Measurements from ENCODE around the gene KCND2. TPM values are rescaled to one million over a fixed set of nuclear protein-coding genes. Genes with fewer than 3 reads are reported as not detected.

Gene KCND2
- total and polyA plus RNA-seq, 5 donors: 0.02 to 0.18 (median 0.11) TPM; not detected in 2

DNA sequence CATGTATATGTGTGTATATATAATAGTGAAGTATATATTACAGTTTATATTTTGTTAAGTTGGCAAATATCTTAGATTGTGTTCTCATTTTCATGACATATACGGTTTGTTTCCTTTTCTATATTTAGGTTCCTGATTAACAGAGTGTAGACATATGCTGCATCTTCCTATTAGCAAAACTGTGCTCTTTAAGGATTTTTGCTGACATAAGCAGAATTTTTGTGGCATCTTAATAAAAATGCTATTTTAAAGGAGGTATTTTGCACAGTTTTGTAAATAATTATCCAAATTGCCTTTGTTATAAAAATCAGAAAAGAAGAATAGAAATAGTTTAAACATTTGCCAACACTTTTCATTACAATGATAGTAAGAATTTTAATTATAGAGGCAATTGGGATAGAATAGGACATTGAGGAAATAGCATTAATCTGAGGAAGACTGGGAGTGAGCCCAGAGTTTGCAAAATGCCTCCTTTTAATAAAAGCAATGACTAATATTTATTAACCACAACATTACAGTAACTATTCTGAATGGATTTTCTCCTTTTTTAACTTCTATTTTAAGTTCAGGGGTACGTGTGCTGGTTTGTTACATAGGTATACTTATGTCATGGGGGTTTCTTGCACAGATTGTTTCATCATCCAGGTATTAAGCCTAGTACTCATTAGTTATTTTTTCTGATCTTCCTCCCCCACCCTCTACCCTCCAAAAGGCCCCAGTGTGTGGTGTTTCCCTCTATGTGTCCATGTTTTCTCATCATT is 38.2 kb downstream of the KCND2 start:
- Histone ChIP-seq H3K27me3 (ENCODE audit: control insufficient read depth, insufficient read depth) (no peaks in the 10 kb centered on the region), H3K4me3 (ENCODE audit: low read length) (no peak overlapping the region), H3K4me1 (ENCODE audit: control insufficient read depth, insufficient read depth, low read length) (no peaks in the 10 kb centered on the region), H3K27ac (ENCODE audit: low read length) (no peak overlapping the region), H3K9me3 (ENCODE audit: control insufficient read depth, low read length) (no peaks in the 10 kb centered on the region)
- ATAC-seq: no peak
- no peak for DNase-seq
- 44% methylated on average over 2 of the region's 2 CpGs for WGBS
- intact Hi-C loops (cut with DNase I): no loop called here

DNA sequence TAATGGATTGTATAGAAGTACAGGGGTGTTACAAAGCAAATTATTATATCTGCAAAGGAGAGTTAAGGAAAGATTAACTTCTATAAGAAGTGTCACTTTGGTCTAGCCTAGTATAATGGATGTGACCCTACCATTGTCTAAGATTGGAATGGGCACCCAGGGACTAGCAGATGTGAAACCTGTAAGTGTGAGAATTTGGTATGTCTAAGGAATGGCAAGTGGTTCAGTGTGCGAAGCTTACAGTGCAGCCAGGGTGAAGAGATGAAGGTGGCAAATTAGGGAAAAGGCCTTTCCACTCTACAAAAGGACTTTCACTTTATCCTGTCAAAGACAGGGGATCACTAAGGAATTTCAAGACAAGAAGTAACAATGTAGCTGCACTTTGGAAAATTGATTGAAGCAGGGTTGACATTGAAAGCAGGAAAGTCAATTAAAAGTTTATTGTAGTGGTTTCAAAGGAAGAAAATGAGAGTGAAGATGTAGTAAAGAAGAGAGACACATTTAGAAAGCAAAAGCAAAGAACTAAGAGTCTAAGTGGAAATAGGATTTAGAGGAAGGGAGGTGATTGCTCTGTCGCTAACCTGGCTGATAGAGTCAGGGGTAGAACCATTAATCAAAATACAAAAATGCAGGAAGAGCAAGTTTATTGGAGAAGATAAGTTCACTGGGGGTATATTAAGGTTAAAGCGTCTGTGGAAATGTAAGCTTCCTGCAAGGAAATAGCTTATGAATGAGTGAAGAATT is 47.4 kb downstream of the KCND2 start:
- Histone ChIP-seq H3K4me1 (ENCODE audit: control insufficient read depth, insufficient read depth, low read length) (no peaks in the 10 kb centered on the region), H3K27me3 (ENCODE audit: control insufficient read depth, insufficient read depth) (no peaks in the 10 kb centered on the region), H3K27ac (ENCODE audit: low read length) (no peak overlapping the region), H3K4me3 (ENCODE audit: low read length) (no peak overlapping the region), H3K9me3 (ENCODE audit: control insufficient read depth, low read length) (no peaks in the 10 kb centered on the region)
- ATAC-seq (no peak), DNase-seq (no peak)
- intact Hi-C loops (cut with DNase I): no loop called here
- 58% methylated on average over 3 of the region's 3 CpGs for WGBS

- Histone ChIP-seq H3K27ac (ENCODE audit: low read length) (no peak overlapping the region), H3K27me3 (ENCODE audit: control insufficient read depth, insufficient read depth) (no peaks in the 10 kb centered on the region), H3K4me1 (ENCODE audit: control insufficient read depth, insufficient read depth, low read length) (no peaks in the 10 kb centered on the region), H3K9me3 (ENCODE audit: control insufficient read depth, low read length) (no peaks in the 10 kb centered on the region), H3K4me3 (ENCODE audit: low read length) (no peak overlapping the region)
- DNase-seq: no peak
- intact Hi-C loops (cut with DNase I): no loop called here
- no peak for ATAC-seq
- 71% methylated on average over 1 of the region's 1 CpG for WGBS
Observed at GRCh38 chr7:120327054-120327453, 54.1 kb downstream of the KCND2 start.

DNA sequence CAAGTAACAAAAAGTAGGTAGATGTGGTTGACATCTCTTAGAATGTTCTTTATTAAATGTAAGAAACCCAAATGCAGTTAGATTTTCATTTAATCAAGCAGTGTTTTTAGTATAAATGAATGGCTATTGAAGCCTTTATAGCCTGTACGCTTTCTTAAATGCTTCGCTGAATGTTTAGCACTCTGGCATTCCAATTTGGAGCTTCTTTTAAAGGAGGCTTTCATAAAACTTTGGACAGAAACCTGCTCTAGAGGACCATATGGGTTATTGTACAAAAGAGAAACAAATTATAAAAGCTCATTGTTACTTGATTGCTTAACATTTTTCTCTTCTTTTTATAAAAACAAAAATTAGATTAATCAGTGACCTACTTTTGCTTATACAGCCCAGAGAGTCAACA is 59.5 kb downstream of the KCND2 start:
- H3K9me3 ChIP-seq (ENCODE audit: control insufficient read depth, low read length): no peaks in the 10 kb centered on the region
- DNase-seq (no peak), ATAC-seq (no peak)
- intact Hi-C loops (cut with DNase I): no loop called here
- H3K4me3 ChIP-seq (ENCODE audit: low read length): no peak overlapping the region
- WGBS: 75% methylated on average over 2 of the region's 2 CpGs
- no peak overlapping the region for H3K27ac ChIP-seq (ENCODE audit: low read length)
- H3K27me3 ChIP-seq (ENCODE audit: control insufficient read depth, insufficient read depth): no peaks in the 10 kb centered on the region
- H3K4me1 ChIP-seq (ENCODE audit: control insufficient read depth, insufficient read depth, low read length): no peaks in the 10 kb centered on the region

DNA sequence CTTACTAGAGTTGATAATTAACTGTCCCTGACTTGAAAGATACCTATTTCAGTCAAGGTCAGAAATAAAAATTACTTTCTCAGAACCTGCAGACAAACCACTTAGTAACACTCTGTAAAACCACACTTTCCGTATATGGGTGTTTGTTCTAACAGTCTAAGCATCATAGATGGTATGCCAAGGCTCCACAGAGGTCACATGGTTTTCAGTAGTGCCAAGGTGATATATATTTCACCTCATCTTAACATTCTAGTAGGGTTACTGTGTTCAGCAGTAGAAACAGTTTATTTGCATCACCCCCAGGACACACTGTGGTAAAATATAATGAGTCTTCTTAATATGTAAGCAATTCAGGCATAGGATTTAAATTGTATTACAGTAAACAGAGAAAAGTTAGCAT is 61.5 kb downstream of the KCND2 start:
- ATAC-seq (no peak), DNase-seq (no peak)
- H3K27me3 ChIP-seq (ENCODE audit: control insufficient read depth, insufficient read depth): no peaks in the 10 kb centered on the region
- no peak overlapping the region for H3K4me3 ChIP-seq (ENCODE audit: low read length)
- H3K27ac ChIP-seq (ENCODE audit: low read length): no peak overlapping the region
- no peaks in the 10 kb centered on the region for H3K4me1 ChIP-seq (ENCODE audit: control insufficient read depth, insufficient read depth, low read length)
- intact Hi-C loops (cut with DNase I): no loop called here
- H3K9me3 ChIP-seq (ENCODE audit: control insufficient read depth, low read length): no peaks in the 10 kb centered on the region
- WGBS: 84% methylated on average over 1 of the region's 1 CpG

- Histone ChIP-seq H3K4me1 (ENCODE audit: control insufficient read depth, insufficient read depth, low read length) (no peaks in the 10 kb centered on the region), H3K9me3 (ENCODE audit: control insufficient read depth, low read length) (no peaks in the 10 kb centered on the region), H3K27ac (ENCODE audit: low read length) (no peak overlapping the region), H3K4me3 (ENCODE audit: low read length) (no peak overlapping the region), H3K27me3 (ENCODE audit: control insufficient read depth, insufficient read depth) (no peaks in the 10 kb centered on the region)
- DNase-seq: no peak
- no peak for ATAC-seq
- intact Hi-C loops (cut with DNase I): no loop called here
- 38% methylated on average over 1 of the region's 1 CpG for WGBS
Observed at GRCh38 chr7:120337308-120337907, 64.4 kb downstream of the KCND2 start.

GRCh38 chr7:120344276-120344675 is 71.3 kb downstream of the KCND2 start:
- intact Hi-C loops (cut with DNase I): no loop called here
- Histone ChIP-seq H3K27me3 (ENCODE audit: control insufficient read depth, insufficient read depth) (no peaks in the 10 kb centered on the region), H3K4me1 (ENCODE audit: control insufficient read depth, insufficient read depth, low read length) (no peaks in the 10 kb centered on the region), H3K9me3 (ENCODE audit: control insufficient read depth, low read length) (no peaks in the 10 kb centered on the region), H3K4me3 (ENCODE audit: low read length) (no peak overlapping the region), H3K27ac (ENCODE audit: low read length) (no peak overlapping the region)
- DNase-seq: no peak
- no peak for ATAC-seq
- WGBS: 51% methylated on average over 5 of the region's 5 CpGs

GRCh38 chr7:120353171-120353570 is 80.2 kb downstream of the KCND2 start:
- 84% methylated on average over 3 of the region's 3 CpGs for WGBS
- DNase-seq (no peak), ATAC-seq (no peak)
- no peaks in the 10 kb centered on the region for H3K27me3 ChIP-seq (ENCODE audit: control insufficient read depth, insufficient read depth)
- no peaks in the 10 kb centered on the region for H3K4me1 ChIP-seq (ENCODE audit: control insufficient read depth, insufficient read depth, low read length)
- no peaks in the 10 kb centered on the region for H3K9me3 ChIP-seq (ENCODE audit: control insufficient read depth, low read length)
- H3K4me3 ChIP-seq (ENCODE audit: low read length): no peak overlapping the region
- intact Hi-C loops (cut with DNase I): no loop called here
- H3K27ac ChIP-seq (ENCODE audit: low read length): no peak overlapping the region

GRCh38 chr7:120360918-120361317 is 87.9 kb downstream of the KCND2 start:
- no peak overlapping the region for H3K27ac ChIP-seq (ENCODE audit: low read length)
- ATAC-seq: no peak
- intact Hi-C loops (cut with DNase I): no loop called here

DNA sequence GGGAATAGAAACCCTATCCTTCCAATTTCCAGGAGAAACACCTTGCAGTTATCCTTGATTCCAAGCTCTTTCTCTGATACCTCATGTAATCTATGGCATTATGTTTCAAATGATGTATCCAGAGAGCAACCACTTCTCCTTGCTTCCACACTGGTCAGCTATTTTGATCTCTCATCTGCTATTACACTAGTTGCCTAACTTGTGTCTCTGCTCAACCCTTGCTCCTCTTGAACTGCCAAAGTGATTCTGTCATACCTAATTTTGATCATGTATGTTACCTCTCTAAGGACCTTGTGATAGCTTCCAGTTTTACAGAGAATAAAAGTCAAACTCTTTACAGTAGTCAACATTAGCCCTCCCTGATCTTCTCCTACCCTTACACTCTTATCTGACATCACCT is 90.4 kb downstream of the KCND2 start:
- Histone ChIP-seq H3K27me3 (ENCODE audit: control insufficient read depth, insufficient read depth) (no peaks in the 10 kb centered on the region), H3K27ac (ENCODE audit: low read length) (no peak overlapping the region), H3K9me3 (ENCODE audit: control insufficient read depth, low read length) (no peaks in the 10 kb centered on the region), H3K4me1 (ENCODE audit: control insufficient read depth, insufficient read depth, low read length) (no peaks in the 10 kb centered on the region), H3K4me3 (ENCODE audit: low read length) (no peak overlapping the region)
- intact Hi-C loops (cut with DNase I): no loop called here
- no peak for DNase-seq
- ATAC-seq: no peak

More at GRCh38 chr7:120360918-120361317, 87.9 kb downstream of the KCND2 start:
- Histone ChIP-seq H3K9me3 (ENCODE audit: control insufficient read depth, low read length) (no peaks in the 10 kb centered on the region), H3K27me3 (ENCODE audit: control insufficient read depth, insufficient read depth) (no peaks in the 10 kb centered on the region), H3K4me3 (ENCODE audit: low read length) (no peak overlapping the region), H3K4me1 (ENCODE audit: control insufficient read depth, insufficient read depth, low read length) (no peaks in the 10 kb centered on the region)
- no peak for DNase-seq

GRCh38 chr7:120370954-120371353 is 98.0 kb downstream of the KCND2 start:
- no peak for ATAC-seq
- no peaks in the 10 kb centered on the region for H3K4me1 ChIP-seq (ENCODE audit: control insufficient read depth, insufficient read depth, low read length)
- intact Hi-C loops (cut with DNase I): no loop called here
- H3K9me3 ChIP-seq (ENCODE audit: control insufficient read depth, low read length): no peaks in the 10 kb centered on the region
- DNase-seq: no peak
- no peak overlapping the region for H3K4me3 ChIP-seq (ENCODE audit: low read length)
- no peak overlapping the region for H3K27ac ChIP-seq (ENCODE audit: low read length)
- WGBS: 62% methylated on average over 2 of the region's 2 CpGs
- no peaks in the 10 kb centered on the region for H3K27me3 ChIP-seq (ENCODE audit: control insufficient read depth, insufficient read depth)

Data from right cardiac atrium (tissue), 5 donors.